Suprapubic skin (tissue), 3 donors: ENCODE measurements around the gene PARD3B.

Experiments
- CTCF ChIP-seq, 2 donors: fragments of 200-600 bp in 1 of 2; fragments of 450-650 bp in 1 of 2; sonication (generic) in 1 of 2; IDR thresholded peaks; one replicate each; pipeline ENCODE4 v1.5.1; 2016 to 2019; ENCODE audit warnings: antibody characterized with exemption in 2 of 2, mild to moderate bottlenecking in 1 of 2, moderate library complexity in 1 of 2
- EP300 ChIP-seq: sonication (generic); formaldehyde crosslinking; IDR thresholded peaks from one replicate; pipeline ENCODE4 v1.6.1; 2017; ENCODE audit warnings: antibody characterized with exemption
- POLR2A ChIP-seq, 2 donors: fragments of 450-650 bp; IDR thresholded peaks; one replicate each; pipeline ENCODE4 v1.6.1; 2017; ENCODE audit warnings: antibody characterized with exemption in 2 of 2, mild to moderate bottlenecking in 2 of 2, moderate library complexity in 2 of 2

DNA sequence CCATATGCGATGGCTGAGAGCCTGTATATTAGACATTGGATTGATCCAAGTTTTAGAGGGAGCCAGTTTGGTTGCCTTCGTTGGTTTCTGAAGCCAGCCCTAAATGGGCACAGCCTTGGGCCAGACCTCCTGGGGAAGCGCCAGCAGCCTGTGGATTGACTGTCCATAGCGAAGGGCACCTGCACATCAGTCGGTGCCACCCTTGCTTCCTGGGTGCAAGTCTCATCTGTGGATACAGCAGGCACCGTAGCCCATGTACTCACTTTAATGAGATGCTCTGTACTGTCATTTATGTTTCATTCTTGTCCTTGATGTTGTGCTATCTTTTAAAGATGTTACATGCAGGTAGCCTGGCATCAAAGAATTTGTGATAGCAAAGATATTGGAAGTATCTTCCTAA is 600.6 kb downstream of the PARD3B start:
- TF ChIP-seq POLR2A (IDR thresholded peaks at IDR 0.05) (no peak), CTCF (IDR thresholded peaks at IDR 0.05) (no peak), EP300 (no peak)
